HTERT RPE-1 (cell line): ENCODE results near the gene MZB1.

Source experiments
- in situ Hi-C: fragments of 300-500 bp; cut with MboI; formaldehyde crosslinking; loops from 4 replicates; pipeline ENCODE4 v1.14.3; 2020; ENCODE audit warnings: low sequenced_read_pairs

The MZB1 gene, protein sequence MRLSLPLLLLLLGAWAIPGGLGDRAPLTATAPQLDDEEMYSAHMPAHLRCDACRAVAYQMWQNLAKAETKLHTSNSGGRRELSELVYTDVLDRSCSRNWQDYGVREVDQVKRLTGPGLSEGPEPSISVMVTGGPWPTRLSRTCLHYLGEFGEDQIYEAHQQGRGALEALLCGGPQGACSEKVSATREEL

DNA sequence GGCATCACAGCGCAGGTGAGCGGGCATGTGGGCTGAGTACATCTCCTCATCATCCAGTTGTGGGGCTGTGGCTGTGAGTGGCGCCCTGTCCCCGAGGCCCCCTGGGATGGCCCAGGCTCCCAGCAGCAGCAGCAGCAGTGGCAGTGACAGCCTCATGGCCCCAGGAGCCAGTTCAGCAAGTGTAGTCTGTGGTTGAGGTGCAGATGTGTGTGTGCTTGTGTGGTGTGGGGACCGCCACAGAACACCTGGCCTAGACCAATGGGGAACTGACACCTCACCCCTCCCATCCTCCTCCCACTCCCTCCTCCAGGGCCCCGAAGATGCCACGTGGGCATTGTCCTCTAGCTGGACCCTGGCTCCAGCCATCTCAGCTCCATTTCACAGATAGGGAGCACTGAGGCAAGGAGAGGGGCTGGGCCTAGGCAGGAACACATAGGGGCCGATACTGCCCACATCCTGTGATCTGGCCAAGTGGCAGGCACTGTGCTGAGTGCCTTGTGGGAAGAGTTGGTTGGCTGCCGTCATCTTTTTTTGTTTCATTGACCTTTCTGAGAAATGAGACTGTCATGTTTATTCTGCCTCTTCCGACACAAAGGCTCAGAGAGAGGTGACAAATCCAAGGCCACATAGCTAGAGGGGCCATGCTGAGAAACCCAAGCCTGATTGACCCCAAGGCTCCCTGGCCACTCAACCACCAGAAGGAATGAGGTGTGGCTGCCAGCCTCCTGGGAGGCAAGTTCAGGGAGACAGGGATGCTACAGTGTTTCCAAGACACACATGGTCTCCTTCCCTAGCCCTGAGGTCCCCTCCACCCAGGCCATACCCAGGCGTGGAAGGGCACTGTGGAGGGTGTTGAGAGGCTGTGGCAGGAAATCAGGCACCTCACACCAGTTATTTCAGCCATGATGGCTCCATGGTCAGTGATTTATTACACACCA is at the start of gene MZB1:
Gene MZB1, minus strand, starts transcription at position 213 of the 938 bp plus-strand sequence. Its CDS starts 57 bp downstream, at position 156.
- in situ Hi-C loops = no loop called here

DNA sequence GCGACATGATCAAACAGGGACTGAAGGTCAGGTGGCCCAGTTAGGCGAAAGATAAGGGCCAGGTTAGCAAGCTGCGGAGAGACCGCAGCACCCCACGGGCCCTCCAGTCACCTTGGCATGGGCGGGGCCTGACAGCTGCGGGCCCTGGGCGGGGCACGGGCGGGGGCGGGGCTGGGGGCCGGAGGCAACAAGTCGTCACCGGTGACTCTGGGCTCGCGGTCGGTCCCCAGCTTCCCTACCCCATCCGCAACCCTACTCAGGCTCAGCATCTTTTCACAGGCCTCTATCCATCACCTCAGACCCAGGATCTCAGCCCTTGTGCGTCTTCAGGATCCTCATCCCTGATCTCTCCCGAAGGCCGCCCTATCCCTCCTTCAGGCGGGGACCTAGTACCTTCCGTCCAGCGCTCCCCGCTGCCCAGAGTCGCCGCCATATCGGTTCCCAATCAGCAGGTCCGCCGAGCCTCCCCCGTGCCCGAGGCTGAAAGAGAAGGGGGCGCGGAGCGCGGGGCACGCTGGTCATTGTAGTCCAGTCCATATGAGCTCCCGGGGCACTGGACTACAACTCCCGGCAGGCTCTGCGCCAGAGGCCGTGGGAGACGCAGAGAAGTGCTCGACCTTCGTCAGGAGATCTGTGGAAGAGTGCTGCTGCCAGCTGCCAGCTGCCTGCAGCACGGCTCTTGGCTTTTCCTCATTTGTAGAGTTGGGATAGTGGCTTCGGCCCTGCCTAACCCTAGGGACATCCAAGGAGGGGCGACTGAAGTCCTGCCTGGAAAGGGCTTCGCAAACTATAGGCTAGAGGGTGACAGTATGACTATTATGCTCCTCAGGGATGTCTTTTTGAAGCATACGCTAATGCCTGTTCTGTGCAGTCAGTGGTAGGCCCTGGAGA is 49.5 kb upstream of the MZB1 start, which contains the start of gene DNAJC18:
Gene DNAJC18, minus strand, starts transcription at position 513 of the 891 bp plus-strand sequence. Its CDS starts 80 bp downstream, at position 433.
- in situ Hi-C loops = no loop called here

DNA sequence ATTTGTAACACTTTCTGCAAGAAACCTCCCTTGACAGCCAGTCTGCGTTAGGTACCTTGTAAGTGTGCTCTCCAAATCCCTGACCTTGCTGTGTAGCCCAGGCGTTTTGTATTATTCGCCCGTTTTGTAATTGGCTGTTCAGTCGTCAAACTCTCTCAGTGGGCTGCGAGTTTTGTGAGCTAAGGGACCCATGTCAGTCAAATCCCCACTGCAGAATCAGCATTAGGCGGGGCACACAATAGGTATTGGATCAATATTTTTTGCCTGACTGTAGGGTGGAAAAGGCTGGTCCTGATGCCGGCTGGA is 48.9 kb upstream of the MZB1 start:
- in situ Hi-C loops = no loop called here

DNA sequence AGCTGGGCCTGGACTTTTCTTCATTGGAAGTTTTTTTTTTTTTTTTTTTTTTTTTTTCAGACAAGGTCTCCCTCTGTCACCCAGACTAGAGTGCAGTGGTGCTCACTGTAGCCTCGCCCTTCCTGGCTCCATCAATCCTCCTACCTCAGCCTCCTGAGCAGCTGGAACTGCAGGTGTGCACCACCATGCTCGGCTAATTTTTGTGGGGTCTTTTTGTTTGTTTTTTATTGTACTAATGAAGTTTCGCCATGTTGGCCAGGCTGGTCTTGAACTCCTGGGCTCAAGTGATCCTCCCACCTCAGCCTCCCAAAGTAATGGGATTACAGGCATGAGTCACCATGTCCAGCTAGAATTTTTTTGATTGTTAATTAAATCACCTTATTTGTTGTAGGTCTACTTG is 46.0 kb upstream of the MZB1 start:
- in situ Hi-C loops = no loop called here

DNA sequence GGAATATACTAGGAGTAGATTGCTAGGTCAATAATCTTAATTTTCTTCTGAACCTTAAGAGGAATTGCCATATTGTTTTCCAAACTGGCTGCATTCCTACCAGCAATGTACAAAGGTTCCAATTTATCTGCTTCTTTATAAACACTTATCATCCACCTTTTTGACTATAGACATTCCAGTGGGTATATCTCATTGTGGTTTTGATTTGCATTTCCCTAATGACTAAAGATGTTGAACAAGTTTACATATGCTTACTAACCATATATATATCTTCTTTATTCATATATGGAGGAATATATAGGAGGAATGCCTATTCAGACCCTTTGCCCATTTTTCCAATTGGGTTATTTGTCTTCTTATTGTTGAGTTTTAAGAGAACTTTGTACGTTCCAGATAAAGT is 42.0 kb upstream of the MZB1 start:
- in situ Hi-C loops = no loop called here

DNA sequence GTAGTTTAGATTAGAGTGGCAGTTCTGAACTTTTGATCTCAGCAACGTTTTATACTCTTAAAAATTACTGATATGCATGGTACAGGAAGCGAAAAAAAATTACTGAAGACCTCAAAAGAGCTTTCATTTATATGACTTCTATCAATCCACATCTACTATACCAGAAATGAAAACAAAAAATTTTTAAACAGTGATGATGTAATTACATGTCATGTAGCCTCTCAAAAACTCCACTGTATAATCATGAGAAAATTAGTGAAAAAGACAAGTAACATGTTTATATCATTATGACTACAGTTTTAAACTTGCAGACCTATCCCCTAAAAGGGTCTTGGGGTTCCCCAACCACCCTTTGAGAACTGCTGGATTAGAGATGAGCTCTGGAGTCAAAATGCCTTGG is 40.3 kb upstream of the MZB1 start:
- in situ Hi-C loops = no loop called here

DNA sequence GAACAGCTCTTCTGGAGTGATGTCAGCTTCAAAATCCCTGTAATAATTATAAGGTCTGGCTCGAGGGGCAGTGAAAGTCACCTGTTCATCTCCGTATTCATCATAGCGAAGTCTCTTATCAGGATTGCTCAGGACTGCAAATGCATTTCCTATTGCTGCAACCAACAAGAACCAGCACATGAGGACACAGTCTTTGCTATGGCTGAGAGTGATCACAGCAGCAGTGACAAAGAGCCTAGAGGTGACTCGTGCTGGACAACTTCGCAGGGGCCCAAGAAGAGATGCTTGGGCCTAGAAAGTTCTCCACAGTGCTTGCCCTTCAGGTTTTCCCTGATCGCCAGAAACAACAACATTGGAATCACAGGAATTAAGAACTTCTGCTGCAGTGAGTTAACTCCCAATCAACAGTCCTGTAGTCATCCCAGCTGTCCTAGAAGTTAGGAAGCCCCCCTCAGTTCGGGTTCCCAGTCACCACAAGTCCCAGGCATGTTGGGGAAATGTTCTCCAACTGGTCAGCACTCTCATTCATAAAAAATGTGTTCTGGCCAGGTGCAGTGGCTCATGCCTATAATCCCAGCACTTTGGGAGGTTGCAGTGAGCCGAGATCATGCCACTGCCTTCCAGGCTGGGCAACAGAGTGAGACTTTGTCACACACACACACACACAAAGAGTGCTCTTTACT is 36.6 kb upstream of the MZB1 start:
- in situ Hi-C loops = no loop called here

DNA sequence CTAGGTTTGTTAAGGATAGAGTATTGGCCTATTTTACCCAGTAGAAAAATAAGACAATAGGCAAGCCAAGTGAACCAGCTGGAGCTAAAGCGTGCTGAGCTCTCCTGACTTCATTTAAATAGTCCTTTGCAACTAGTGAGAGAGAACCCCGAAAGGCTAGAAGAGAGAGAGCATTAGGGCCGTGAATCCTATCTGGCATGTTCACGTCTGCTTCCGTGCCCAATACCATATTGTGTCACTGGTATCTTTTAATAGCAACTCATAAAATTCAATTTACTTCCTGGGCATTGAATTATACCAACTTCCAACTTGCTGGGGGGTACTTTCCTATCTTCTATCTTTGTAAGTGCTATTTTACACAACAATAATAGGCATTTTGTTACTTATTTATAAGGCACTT is 35.8 kb upstream of the MZB1 start:
- in situ Hi-C loops = no loop called here

DNA sequence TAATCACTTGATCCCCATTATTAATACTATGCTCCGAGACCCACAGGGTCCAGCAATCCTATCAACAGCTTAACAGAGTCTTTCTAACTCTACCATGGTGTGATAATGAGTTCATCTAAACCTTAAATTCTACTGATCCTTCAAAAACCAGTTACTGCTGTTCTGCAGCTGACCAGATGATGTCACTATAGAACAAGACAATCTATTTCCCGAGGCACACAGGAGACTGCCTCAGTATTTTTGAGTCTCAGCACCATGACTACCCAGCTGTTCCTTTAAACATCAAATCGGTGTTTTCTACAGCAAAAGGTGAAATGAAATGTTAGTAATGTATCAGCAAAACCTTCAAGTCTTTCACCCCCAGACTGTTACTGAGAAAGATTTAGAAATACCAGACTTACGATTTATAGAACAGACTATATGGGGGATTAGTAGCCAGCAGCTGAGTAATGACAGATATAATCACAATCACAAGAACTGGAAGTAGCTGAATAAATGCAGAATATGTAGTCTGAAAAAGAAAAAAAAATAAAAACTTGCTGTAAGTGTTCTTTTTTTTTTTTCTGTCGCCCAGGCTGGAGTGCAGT is 32.7 kb upstream of the MZB1 start:
- in situ Hi-C loops = no loop called here

DNA sequence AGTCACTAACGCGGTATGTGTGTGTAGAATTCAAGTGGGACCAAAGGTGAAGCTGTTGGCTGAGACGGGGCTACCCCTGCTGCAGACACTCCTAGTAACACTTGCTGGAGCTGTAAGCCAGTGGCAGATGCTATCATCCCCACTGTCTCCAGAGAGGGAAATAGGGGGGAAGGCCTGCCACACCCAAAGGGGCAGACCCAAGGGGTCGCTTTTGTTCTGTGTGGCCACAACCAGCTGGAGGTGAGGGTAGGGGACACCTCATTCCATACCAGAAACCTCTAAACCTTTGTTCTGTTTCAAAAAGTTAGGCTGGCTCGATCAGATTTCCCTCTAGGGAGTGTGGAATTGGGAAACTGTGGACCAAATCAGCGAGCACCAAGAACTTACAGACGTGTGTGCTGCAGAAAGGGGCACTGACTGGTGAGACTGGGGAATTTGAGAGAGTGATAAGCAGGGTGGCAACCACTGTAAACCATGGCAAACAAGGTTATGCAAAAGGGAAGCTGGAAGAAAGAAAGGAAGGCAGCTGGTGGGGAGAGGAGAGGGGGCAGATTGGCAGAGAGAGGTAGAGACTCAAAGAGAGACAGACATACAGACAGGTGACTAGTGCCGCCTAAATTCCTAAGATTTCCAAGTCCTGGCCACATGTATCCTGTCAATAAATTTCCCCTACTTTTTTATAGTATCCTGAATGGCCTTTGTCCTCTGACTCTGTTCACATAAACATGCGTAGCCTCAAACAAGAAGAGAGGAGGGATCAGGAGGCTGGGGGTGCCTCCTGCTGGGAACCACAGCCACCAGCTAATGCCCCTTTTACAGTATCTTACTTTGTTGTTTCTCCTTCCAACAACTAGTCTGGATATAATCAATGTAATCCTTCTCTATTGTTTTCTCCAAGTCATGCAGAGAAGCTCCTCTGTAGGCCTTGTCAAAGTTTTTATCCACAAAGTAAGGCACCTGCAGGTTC is 29.8 kb upstream of the MZB1 start:
- in situ Hi-C loops = no loop called here

DNA sequence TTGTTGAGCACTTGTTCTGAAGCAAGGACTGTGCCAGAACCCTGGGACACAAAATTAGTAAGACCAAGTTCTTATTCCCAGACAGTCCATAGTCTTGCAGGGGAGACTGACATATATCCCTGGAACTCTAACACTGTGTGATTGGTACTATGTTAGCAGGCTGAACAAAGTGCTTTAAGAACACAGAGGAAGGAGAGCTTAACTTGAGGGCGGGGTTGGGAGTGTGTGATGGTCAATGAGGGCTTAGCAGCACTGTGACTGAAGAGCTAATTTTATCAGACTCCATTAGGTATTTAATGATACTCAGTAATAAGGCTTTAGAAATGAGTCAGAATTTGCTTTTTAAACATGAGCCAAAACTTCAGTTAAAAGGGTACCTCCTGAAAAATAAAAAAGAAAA is 29.1 kb upstream of the MZB1 start:
- in situ Hi-C loops = no loop called here

DNA sequence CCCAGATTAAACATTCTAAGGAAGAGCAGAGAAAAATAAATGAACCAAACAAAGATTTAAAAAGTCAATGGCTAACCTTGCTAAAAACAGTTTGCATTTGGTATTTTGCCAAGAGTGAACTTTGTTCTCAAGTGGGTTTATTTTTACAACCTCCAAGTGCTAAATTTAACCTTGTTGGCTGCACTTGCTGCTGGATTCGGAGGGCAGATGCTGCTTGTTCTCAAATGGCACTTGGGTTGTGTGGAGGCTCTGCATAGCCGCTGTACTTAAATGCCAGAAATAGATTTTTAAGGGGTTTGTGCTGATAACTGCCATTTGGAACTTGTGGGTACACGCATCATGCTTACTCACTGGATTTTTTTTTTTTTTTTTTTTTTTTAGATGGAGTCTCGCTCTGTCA is 27.5 kb upstream of the MZB1 start:
- in situ Hi-C loops = no loop called here

DNA sequence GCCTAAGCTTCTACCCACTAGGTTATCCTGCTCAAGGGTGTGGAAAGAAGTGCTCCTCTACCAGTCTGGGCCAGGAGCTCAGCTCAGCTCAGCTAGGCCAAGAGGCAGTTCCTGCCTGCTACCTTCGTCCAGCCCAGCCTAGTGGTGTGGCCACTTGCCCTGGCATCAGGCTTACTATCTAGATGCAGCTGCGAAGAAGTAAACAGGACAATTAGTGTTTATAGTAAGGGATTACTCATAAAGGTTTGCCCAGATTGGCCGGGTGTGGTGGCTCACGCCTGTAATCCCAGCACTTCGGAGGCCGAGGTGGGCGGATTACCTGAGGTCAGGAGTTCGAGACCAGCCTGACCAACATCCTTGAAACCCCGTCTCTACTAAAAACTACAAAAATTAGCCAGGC is 26.9 kb upstream of the MZB1 start:
- in situ Hi-C loops = no loop called here

DNA sequence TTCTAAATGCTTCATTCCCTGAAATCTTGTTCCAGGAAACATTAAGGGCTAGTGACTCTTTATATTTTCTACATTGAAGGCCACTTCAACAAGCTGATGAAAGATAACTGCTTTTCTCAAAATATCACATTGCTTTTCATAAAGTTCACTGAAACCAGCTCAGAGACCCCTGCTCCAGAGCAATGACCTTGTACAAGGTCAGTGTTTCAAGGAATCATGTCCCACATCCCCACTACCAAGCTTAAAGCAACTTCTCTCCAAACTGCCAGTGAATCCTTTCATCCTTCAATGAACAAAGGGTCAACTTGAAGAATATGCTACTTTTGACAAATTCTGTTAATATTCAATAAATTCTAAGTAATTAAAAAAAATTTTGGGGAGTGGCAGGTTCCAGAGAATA is 26.2 kb upstream of the MZB1 start:
- in situ Hi-C loops = no loop called here

DNA sequence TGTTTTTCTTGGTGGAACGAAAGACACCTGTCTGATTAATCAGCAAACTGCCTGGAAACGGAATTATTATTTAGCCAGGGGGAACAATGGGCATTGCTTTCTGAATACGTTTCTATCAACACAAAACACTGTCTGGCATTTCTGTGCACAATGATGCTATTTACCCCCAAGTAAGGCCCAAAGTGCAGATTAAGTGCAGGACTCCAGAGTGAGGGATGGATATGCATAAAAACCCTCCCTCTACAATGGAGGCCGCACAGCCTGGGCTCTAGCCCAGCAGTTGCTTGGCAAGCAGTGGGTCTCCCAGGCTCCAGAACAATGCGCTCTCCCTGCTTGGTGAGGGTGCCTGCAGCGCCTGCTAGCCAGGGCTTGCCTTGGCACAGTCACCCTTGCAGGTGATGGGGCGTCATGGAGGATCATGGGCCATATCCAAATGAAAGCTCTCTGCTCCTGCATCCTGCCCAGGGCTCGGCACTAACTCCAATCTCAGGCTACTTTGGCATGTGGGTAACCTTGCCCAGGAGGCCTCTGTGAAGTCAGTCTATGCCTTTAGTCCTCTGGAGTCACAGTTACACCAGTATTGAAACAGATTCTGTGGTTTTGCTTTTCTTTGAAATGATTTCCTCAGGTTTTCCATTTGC is 25.6 kb upstream of the MZB1 start:
- in situ Hi-C loops = no loop called here

DNA sequence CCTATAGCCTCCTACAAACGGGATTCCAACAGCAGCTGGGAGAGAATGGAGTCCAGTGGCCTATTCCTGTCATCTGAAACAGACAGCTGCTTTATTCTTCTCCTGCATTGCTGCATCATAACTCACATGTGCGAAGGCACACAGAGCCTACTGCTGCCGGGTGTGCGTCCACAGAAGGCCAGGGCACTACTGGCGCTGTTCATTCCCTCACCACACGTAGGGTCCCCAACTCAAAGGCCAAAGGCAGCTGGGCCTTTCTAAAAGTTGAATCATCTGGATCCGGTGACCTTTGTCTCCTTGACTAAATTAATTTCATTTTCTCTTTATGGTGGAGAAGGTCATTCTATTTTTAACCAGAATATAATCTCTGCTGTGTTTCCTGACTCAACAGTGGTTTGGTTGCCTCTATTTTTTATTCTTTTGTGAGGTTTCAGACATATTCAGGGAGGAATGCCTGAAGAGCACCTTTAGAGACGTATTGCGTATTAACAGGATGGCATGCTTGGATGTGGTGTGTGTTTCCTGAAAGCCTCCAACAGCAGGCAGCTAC is 24.9 kb upstream of the MZB1 start:
- in situ Hi-C loops = no loop called here

DNA sequence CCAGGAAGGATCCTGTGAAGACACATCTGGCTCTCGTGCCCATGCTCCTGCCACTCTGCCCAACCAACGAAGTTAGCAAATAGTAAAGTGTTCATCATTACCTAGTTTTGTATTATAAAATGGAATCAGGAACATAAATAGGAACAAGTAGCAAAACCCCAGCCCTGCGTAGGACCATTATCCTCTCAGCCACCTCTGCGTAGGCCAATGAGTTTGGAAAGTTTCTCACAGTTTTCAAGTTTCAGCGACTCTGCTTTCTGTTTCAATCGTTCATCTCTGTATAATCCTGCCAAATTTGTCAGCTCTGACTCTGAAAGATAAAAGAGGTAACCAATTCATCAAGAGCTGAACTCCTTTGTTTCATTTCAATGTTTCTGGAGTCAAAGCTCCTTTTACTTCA is 24.2 kb upstream of the MZB1 start:
- in situ Hi-C loops = no loop called here

DNA sequence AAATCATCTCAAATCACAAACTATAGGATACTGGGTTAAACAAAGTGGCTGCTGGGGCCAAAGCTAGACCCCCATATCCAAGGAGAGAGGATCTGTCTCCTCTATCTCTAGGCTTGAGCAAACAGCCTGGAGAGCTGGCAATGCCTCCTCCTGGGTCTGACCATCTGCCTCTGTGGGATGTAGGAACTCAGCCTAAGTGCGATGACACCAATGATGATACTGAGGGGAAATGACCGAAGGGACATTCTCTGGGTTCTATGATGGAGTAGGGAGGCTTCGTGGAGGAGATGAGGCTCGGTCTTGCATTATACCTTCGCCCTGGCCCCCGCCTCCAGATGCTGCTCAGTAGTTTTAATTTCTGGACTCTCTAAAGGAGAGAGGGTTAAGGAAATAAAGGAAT is 23.4 kb upstream of the MZB1 start:
- in situ Hi-C loops = no loop called here
